CD14-positive monocyte (primary cell): ENCODE data around the gene DLEC1. TPM values are rescaled to one million over a fixed set of nuclear protein-coding genes. Genes with fewer than 3 reads are reported as not detected.

ENCODE experiments used
- DNase-seq, 3 donors: peaks; one replicate each; pipeline ENCODE4 v3.0.0-alpha.2; 2011 to 2022
- H2AFZ ChIP-seq: 2 replicates; pipeline ENCODE4 v1.6.0; 2012; ENCODE audit warnings: mild to moderate bottlenecking, low read depth, low read length, inconsistent platforms; ENCODE audit not compliant: insufficient read depth, poor library complexity, severe bottlenecking
- H3K27ac ChIP-seq, 2 donors: 1 replicate in 1 of 2; 2 replicates in 1 of 2; pipeline ENCODE4 v1.5.1; 2012 to 2013; ENCODE audit warnings: low read length in 2 of 2, control low read depth in 1 of 2, inconsistent platforms in 1 of 2, low read depth in 1 of 2, mild to moderate bottlenecking in 1 of 2
- H3K27me3 ChIP-seq, 2 donors: one replicate each; pipeline versions ENCODE4 v1.6.0 to v1.6.1; 2011 to 2013; ENCODE audit warnings: low read length in 2 of 2; ENCODE audit not compliant: control insufficient read depth in 2 of 2, insufficient read depth in 2 of 2
- H3K36me3 ChIP-seq, 2 donors: replicated peaks in 1 of 2; 1 replicate in 1 of 2; 2 replicates in 1 of 2; pipeline versions ENCODE4 v1.5.1 to v1.6.1; 2012 to 2013; ENCODE audit warnings: low read length in 2 of 2, control low read depth in 1 of 2, inconsistent platforms in 1 of 2, mild to moderate bottlenecking in 1 of 2; ENCODE audit not compliant: insufficient read depth in 2 of 2, control insufficient read depth in 1 of 2
- H3K4me1 ChIP-seq, 2 donors: 1 replicate in 1 of 2; 2 replicates in 1 of 2; pipeline versions ENCODE4 v1.5.1 to v1.6.1; 2012 to 2013; ENCODE audit warnings: low read length in 2 of 2, control low read depth in 1 of 2, inconsistent platforms in 1 of 2, mild to moderate bottlenecking in 1 of 2, moderate library complexity in 1 of 2; ENCODE audit not compliant: insufficient read depth in 2 of 2, control insufficient read depth in 1 of 2
- H3K4me2 ChIP-seq: replicated peaks from 2 replicates; pipeline ENCODE3; 2012; ENCODE audit warnings: low read length, moderate library complexity, mild to moderate bottlenecking; ENCODE audit not compliant: poor library complexity, severe bottlenecking; ENCODE audit errors: extremely low read depth
- H3K4me3 ChIP-seq, 3 experiments: fragments of 200-600 bp in 1 of 3; sonication (generic) in 1 of 3; replicated peaks in 1 of 3; 1 replicate in 2 of 3; 2 replicates in 1 of 3; pipeline ENCODE4 v1.5.1; 2011 to 2013; ENCODE audit warnings: low read length in 3 of 3, mild to moderate bottlenecking in 3 of 3, control low read depth in 2 of 3, low read depth in 2 of 3, inconsistent platforms in 1 of 3, moderate library complexity in 1 of 3
- H3K79me2 ChIP-seq: 2 replicates; pipeline ENCODE4 v1.6.0; 2012; ENCODE audit warnings: mild to moderate bottlenecking, control low read depth, inconsistent platforms, low read length, moderate library complexity; ENCODE audit not compliant: insufficient read depth
- H3K9ac ChIP-seq: 2 replicates; pipeline ENCODE4 v1.6.0; 2017; ENCODE audit warnings: low read length, mild to moderate bottlenecking; ENCODE audit not compliant: insufficient read depth, poor library complexity, severe bottlenecking
- H3K9me3 ChIP-seq, 2 donors: replicated peaks in 1 of 2; 1 replicate in 1 of 2; 2 replicates in 1 of 2; pipeline versions ENCODE4 v1.5.1 to v1.6.1; 2012 to 2013; ENCODE audit warnings: low read length in 2 of 2, control low read depth in 1 of 2; ENCODE audit not compliant: control insufficient read depth in 1 of 2, insufficient read depth in 1 of 2
- H4K20me1 ChIP-seq: 2 replicates; pipeline ENCODE4 v1.6.0; 2012; ENCODE audit warnings: mild to moderate bottlenecking, low read length, control low read depth, moderate library complexity; ENCODE audit not compliant: insufficient read depth
- H3K27ac Mint-ChIP-seq, 7 donors: one replicate each; pipeline ENCODE4 v1.8.0; 2020; ENCODE audit warnings: mild to moderate bottlenecking in 7 of 7, mixed read lengths in 7 of 7, moderate library complexity in 6 of 7, inconsistent platforms in 2 of 7
- H3K27me3 Mint-ChIP-seq, 3 donors: one replicate each; pipeline ENCODE4 v1.8.0; 2021 to 2022; ENCODE audit warnings: low read depth in 3 of 3, mild to moderate bottlenecking in 3 of 3, mixed read lengths in 3 of 3, moderate library complexity in 3 of 3, inconsistent platforms in 1 of 3
- H3K36me3 Mint-ChIP-seq, 2 donors: one replicate each; pipeline ENCODE4 v1.8.0; 2020; ENCODE audit warnings: mixed read lengths in 2 of 2, inconsistent platforms in 1 of 2, mild to moderate bottlenecking in 1 of 2
- H3K4me1 Mint-ChIP-seq: one replicate; pipeline ENCODE4 v1.8.0; 2020; ENCODE audit warnings: mild to moderate bottlenecking, mixed read lengths
- H3K4me3 Mint-ChIP-seq, 2 donors: one replicate each; pipeline ENCODE4 v1.8.0; 2020; ENCODE audit warnings: mild to moderate bottlenecking in 2 of 2, mixed read lengths in 2 of 2, moderate library complexity in 1 of 2
- H3K9me3 Mint-ChIP-seq, 7 donors: one replicate each; pipeline ENCODE4 v1.8.0; 2020 to 2022; ENCODE audit warnings: mixed read lengths in 7 of 7, mild to moderate bottlenecking in 6 of 7, moderate library complexity in 6 of 7, inconsistent platforms in 2 of 7
- CTCF ChIP-seq: fragments of 200-600 bp; IDR thresholded peaks from one replicate; pipeline ENCODE4 v1.8.0; 2022; ENCODE audit warnings: antibody characterized with exemption, mild to moderate bottlenecking
- WGBS: methylation state at CpG from one replicate; pipeline ENCODE4 v1.1.5; 2013; ENCODE audit warnings: missing lambda C conversion rate; ENCODE audit not compliant: insufficient coverage; 5-methylcytosine and 5-hydroxymethylcytosine counted together
- intact Hi-C, 2 donors: fragments of 100-400 bp; cut with micrococcal nuclease; formaldehyde crosslinking; loops; one replicate each; pipeline versions ENCODE4 v1.15.0 to v1.15.1; 2023
- polyA plus RNA-seq, 3 donors: library from polyadenylated mRNA; depleted of rRNA in 1 of 3; unstranded in 2 of 3; stranded (reverse) in 1 of 3; fragments of 300-500 nt in 2 of 3; fragments of >200 nt in 1 of 3; fragmentation: Illumina TruSeq in 2 of 3; gene quantifications; 1 replicate in 2 of 3; 2 replicates in 1 of 3; pipeline ENCODE4 v1.2.3, GENCODE V29; 2012 to 2021

Gene DLEC1
- polyA plus RNA-seq, 3 donors: 0.11 to 0.81 (median 0.14) TPM

GRCh38 chr3:38028621-38029361 is 10.2 kb upstream of the DLEC1 start:
- H3K9ac ChIP-seq: no peak overlapping the region
- H4K20me1 ChIP-seq: no peaks in the 10 kb centered on the region
- peaks cover 16 to 55% of the 10 kb centered on the region in 2 donors for H3K27me3 ChIP-seq
- TF ChIP-seq CTCF: no peak
- H3K4me2 ChIP-seq: peak overlapping the region; percentile 74
- H3K4me1 ChIP-seq: peaks cover 37 to 43% of the 10 kb centered on the region in 2 donors
- H3K79me2 ChIP-seq: no peaks in the 10 kb centered on the region
- no peak overlapping the region for H3K27ac ChIP-seq
- H3K4me3 ChIP-seq: peak overlapping the region; percentile 13 to 65 (median 17)
- intact Hi-C loops: no loop called here
- DNase-seq: peak in 1 of 3 donors; percentile 3
- Mint-ChIP-seq H3K9me3 (peaks cover 0 to 9% (median 0%) of the 10 kb centered on the region in 7 donors), H3K4me3 (peak overlapping the region; percentile 54 to 78), H3K36me3 (peaks cover 9 to 20% of the 10 kb centered on the region in 2 donors), H3K27ac (no peak overlapping the region), H3K4me1 (peaks cover 34% of the 10 kb centered on the region), H3K27me3 (peaks cover 46 to 58% (median 51%) of the 10 kb centered on the region in 3 donors)
- H3K36me3 ChIP-seq: no peaks in the 10 kb centered on the region
- peak overlapping the region; percentile 78 for H2AFZ ChIP-seq
- no peaks in the 10 kb centered on the region for H3K9me3 ChIP-seq
- 26% methylated on average over 35 of the region's 45 CpGs for WGBS

GRCh38 chr3:38029400-38030125 is 9.4 kb upstream of the DLEC1 start, which contains the start of gene PLCD1:
Gene PLCD1 (minus strand): TSS chr3:38029642. CDS start chr3:38029539, 103 bp downstream.
- TF ChIP-seq CTCF: no peak
- WGBS: 3% methylated on average over 62 of the region's 75 CpGs
- Mint-ChIP-seq H3K4me1 (peaks cover 28% of the 10 kb centered on the region), H3K36me3 (peaks cover 9 to 20% of the 10 kb centered on the region in 2 donors), H3K4me3 (peak within 1 kb of the TSS; percentile 54 to 80), H3K9me3 (peaks cover 0 to 9% (median 0%) of the 10 kb centered on the region in 7 donors), H3K27ac (peak within 1 kb of the TSS in 3 of 7 donors; percentile 54 to 78 (median 72)), H3K27me3 (peaks cover 46 to 58% (median 55%) of the 10 kb centered on the region in 3 donors)
- H4K20me1 ChIP-seq: no peaks in the 10 kb centered on the region
- H3K9me3 ChIP-seq: no peaks in the 10 kb centered on the region
- H3K4me3 ChIP-seq: peak within 1 kb of the TSS; percentile 13 to 65 (median 17)
- H3K27ac ChIP-seq: no peak within 1 kb of the TSS
- peak within 1 kb of the TSS; percentile 78 for H2AFZ ChIP-seq
- no peaks in the 10 kb centered on the region for H3K36me3 ChIP-seq
- H3K4me2 ChIP-seq: peak within 1 kb of the TSS; percentile 74
- H3K9ac ChIP-seq: peak within 1 kb of the TSS; percentile 28
- H3K79me2 ChIP-seq: no peaks in the 10 kb centered on the region
- peaks cover 33 to 36% of the 10 kb centered on the region in 2 donors for H3K4me1 ChIP-seq
- intact Hi-C loops: no loop called here
- H3K27me3 ChIP-seq: peaks cover 16 to 55% of the 10 kb centered on the region in 2 donors
- DNase-seq: peak in 2 of 3 donors; percentile 39 to 57
